Heart left ventricle (tissue), 13 donors: Measurements from ENCODE around the gene NAA50.

Experiments used
- CTCF ChIP-seq, 12 donors: fragments of 200-600 bp; sonication (generic) in 4 of 12; IDR thresholded peaks; one replicate each; pipeline versions ENCODE4 v1.5.0 to v1.8.0; 2018 to 2022; ENCODE audit warnings: antibody characterized with exemption in 12 of 12, mild to moderate bottlenecking in 5 of 12
- POLR2A ChIP-seq, 2 donors: fragments of 450-650 bp; IDR thresholded peaks; one replicate each; pipeline ENCODE4 v1.6.1; 2017; ENCODE audit warnings: antibody characterized with exemption in 2 of 2, mild to moderate bottlenecking in 2 of 2, moderate library complexity in 2 of 2
- donor health status: ischemic (EF 13 %, LVEDD 7.1; RV severe dilation, severe dysfunction).
- donor health status: DM: no; HTN: yes; CAD: no.
- donor health status: DM: no; HTN: no; CAD: no.
- donor health status: ischemic (EF 25% LVEDD 6.9; RV normal size, moderate dysfunction).
- donor health status: ischemic (EF 25% LVEDD 5.7; RV mildly dilated, moderate dysfunction).
- donor health status: ischemic (EF 35%, LVEDD 5.7; RV mildly dilated, moderate dysfunction).
- donor health status: nonischemic (EF 11% LVEDD 7.7; RV severe dilation, severe dysfunction).
- donor health status: DM: yes; HTN: yes; CAD: no.
- donor health status: PGD.
- donor health status: ischemic (EF 29% LVEDD 5.4; RV normal size, mild dysfunction).
- donor health status: nonischemic (EF 23%, LVEDD 6.1; RV moderate dilation, normal function).

- TF ChIP-seq CTCF (IDR thresholded peaks at IDR 0.05) (no peak), POLR2A (IDR thresholded peaks at IDR 0.05) (no peak)
These were observed 48.5 kb downstream of the NAA50 start for GRCh38 chr3:113697500-113698090.
